HG02870 (cell line): ENCODE data around the gene P2RY2.
A peak's percentile ranks its signal among the peaks of the same experiment; 100 is the strongest.
"Not testable (repeated sequence)": the region's sequence is repeated elsewhere in the genome, so short reads cannot be mapped to it uniquely, and the experiment has no call there.

Experiments
- ATAC-seq: cut with Tn5 transposase; IDR thresholded peaks from one replicate; pipeline ENCODE4 v1.9.1; 2021; ENCODE audit warnings: mild to moderate bottlenecking, moderate library complexity; ENCODE audit not compliant: unreplicated experiment

P2RY2 gene

DNA sequence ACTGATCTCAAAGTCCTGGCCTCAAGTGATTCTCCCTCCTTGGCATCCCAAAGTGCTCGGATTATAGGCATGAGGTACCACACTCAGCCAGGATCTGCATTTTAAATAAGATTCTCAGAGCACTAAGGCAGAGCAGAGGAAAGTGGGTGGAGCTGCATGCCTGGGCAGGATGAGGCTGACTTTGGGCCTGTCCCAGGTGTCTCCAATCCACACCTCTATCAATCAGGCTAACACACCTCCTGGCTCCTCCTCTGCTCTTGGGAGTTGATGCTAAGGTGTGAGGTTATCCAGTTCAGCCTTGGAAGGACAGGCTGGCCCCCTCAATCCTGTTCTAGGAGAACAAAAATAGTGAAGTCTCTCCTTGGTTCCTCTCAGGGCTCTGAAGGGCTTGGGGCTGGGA is 30.2 kb upstream of the P2RY2 start:
- no peak for ATAC-seq

GRCh38 chr11:73188301-73188700 is 29.8 kb upstream of the P2RY2 start:
- ATAC-seq, result no peak

GRCh38 chr11:73189315-73189714 is 28.8 kb upstream of the P2RY2 start:
- ATAC-seq, result no peak

DNA sequence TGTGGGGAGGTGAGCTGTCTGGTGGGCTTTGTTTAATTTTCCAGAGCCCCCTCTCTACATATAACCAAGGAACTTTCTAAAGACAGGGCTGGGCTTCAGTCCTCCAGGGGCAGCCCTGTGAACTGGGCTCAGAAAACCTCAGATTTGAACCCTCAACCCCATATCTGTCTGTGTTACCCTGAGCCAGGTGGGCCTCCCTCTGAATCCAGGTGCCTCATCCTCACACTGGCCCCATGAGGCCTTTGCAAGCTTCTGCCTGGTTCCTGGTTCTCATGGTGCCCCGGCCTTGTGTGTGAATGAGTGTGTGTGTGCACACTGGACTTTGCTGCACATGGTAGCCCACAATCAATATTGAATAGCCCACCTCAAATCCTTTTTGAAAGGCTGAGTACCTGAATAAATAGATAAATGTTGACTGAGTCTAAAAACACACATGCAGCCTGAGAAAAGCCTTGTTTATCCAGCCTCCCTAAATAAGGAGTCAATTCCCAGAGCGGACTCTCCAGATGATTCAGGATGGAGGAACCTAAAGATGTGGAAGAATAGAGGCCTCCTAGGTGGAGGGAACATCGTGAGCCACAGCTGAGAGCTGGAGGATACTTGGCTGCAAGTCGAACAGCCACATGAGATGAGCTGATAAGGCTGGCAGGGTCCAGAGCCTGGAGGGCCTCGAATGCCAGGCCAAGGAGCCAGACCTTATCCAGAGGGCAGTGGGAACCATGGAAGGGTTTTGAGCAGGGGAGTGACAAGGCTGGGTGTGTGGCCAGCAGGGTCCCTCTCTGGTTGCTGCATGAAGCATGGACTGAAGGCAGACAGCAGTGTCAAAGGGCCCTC is 28.1 kb upstream of the P2RY2 start:
- ATAC-seq, result no peak

GRCh38 chr11:73190557-73190885 is 27.6 kb upstream of the P2RY2 start:
- ATAC-seq, result no peak

DNA sequence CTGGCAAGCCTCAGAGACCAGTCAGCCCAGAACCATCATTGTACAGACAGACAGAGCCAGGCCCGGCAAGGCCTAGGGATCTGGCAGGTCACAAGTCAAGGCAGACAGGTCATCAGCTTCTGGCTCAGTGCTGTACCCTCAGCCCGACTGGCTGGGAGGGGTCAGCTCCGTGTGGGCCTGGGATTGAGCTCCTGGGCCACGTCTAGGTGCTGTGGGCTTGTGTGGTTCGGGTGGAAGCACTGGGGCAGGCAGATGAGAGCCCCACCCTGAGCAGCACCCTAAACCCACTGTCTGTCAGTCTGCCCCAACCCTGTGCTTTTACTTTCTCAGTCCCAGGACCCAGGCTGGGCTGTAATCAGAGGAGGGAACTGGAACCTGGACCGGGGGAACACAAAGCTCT is 26.9 kb upstream of the P2RY2 start:
- no peak for ATAC-seq

DNA sequence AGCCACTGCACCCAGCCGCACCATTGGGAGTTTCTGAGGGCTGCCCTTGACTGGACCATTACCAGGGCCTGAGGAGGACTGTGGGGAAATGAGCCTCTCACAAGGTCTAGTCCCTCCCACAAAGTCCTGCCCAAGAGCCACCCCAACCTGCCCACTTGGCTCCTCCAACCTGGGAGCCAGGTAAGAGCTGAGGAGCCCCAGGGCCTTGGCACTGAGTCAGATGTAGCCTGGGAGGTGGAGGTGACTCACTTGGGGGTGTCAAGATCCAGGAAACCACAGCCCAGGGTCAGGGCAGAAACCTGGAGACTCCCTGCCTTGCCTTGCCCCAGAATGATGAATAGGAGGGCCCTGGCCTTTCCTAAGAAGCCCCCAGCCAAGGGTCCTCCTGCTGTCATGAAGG is 25.8 kb upstream of the P2RY2 start:
- ATAC-seq, result no peak

- peak; percentile 54 for ATAC-seq
These were observed 24.6 kb upstream of the P2RY2 start for GRCh38 chr11:73193251-73194033.

- ATAC-seq, result no peak
These were observed 24.0 kb upstream of the P2RY2 start for GRCh38 chr11:73194034-73194507.

- ATAC-seq, result no peak
These were observed 23.5 kb upstream of the P2RY2 start for GRCh38 chr11:73194593-73194992.

DNA sequence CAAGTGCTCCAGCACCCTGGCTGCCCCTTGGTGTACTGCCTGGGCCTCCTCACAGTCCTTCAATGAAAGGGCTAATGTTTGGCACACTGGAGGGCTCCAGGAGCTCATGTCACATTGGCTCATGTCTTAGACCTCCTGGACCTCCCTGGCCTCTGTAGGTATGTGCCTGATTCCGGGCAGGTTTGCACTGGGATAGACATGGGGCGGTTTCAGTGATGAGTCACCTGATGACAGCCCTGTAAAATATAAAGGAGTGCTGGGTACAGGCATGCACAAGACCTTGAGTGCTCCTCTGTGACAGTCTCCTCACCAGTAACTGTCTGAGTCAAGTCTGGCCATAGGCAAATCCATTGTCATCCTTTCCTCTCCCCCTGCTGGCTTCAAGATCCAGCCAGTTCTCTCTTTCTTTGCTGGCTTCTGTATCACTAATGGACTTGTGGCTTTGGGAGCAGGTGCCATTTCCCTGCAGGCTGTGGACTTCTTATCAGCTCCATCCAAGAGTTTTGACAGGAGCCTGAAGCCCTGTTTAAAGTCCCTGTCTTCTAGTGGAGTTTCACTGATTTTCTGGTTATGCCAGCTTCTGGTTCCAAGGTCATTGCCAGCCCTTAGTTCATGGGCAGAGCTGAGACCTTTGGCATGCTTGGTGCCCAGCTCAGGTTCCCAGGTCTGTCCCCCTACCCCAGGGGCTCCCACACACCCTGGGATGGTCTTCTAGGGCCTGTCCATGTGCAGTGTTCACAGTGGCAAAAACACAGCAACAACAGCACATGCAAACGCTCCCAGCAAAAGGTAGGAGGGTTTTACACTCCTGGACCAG is 22.7 kb upstream of the P2RY2 start:
- ATAC-seq, result no peak

- ATAC-seq, result no peak
These were observed 21.5 kb upstream of the P2RY2 start for GRCh38 chr11:73196576-73196975.

- ATAC-seq, result no peak
These were observed 20.7 kb upstream of the P2RY2 start for GRCh38 chr11:73197348-73197747.

DNA sequence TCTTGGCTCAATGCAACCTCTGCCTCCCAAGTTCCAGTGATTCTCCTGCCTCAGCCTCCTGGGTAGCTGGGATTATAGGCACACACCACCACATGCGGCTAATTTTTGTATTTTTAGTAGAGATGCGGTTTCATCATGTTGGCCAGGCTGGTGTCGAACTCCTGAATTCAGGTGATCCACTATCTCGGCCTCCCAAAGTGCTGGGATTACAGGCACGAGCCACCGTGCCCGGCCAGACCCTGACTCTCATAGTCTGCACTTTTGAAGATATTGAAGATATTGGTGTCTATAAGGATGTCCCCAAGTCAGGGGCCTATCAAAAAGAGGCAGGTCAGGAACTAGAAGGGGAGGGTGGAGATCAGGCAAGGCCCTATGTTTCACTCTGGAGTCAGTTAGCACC is 20.3 kb upstream of the P2RY2 start:
- ATAC-seq, result not testable (repeated sequence)

DNA sequence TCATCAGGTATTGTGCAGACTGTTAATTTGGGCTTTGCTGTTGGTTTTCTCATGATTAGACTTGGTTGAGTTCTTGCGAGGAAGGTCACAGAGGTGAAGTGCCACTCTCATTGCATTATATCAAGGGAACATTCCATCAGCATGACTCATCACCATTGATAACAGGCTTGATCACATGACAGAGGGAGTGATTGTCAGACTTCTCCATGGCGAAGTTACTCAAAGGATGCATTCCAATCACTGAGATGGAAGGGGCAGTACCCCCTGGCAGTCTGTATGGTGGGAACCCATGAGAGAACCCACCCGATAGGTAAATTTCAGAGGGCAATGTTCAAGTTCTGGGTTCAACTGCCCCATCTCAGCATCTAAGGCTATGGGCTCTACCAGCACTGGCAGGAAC is 19.4 kb upstream of the P2RY2 start:
- no peak for ATAC-seq

DNA sequence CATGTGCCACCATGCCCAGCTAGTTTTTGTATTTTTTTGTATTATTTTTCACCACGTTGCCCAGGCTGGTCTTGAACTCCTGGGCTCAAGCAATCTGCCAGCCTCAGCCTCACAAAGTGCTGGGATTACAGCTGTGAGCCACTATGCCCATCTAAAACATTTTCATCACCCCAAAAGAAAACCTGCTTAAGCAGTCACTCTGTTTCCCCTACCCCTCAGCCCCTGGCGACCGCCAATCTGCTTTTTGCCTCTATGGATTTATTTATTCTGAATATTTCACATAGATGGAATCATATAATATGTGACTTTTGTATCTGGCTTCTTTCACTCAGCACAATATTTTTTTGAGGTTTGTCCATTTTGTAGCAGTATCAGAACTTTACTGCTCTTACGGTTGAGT is 18.6 kb upstream of the P2RY2 start:
- ATAC-seq, result no peak

- no peak for ATAC-seq
These were observed 17.8 kb upstream of the P2RY2 start for GRCh38 chr11:73200256-73200655.

DNA sequence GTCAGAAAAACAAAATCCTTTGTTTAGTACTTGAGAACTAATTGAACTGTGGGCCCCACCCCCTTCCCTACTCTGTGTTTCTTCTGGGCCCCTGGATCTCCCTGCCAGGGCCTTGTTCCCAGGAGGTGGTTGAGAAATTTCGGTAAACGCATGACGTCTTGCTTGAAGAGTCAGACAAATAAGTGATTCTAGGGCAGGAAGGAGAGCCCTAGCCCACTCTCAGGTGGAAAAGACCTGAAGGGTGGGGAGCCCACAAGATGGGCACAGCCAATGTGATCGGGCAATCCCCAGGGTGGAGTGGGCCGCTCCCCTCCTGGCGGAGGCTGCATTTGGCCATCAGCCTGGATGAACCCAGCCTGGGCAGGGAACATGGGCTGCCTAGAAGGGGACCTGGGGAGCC is 16.8 kb upstream of the P2RY2 start:
- no peak for ATAC-seq

- no peak for ATAC-seq
These were observed 15.9 kb upstream of the P2RY2 start for GRCh38 chr11:73201888-73202780.

DNA sequence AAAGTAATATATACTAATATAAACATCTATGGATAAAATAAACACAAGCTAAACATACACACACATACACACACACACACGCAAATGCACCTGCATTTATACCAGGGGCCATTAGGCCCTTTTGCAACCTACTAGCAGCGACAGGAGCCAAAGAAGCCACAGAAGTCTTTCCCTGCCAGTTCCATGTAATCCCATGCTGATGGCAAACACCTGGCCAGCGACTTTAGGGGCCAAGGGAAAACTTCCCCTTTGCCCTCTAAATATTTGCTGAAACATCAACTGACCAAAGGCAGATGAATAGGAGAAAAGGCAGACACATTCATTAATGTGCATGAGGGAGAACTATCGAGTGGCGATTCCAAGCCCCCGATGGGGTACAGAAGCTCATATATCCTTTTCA is 14.8 kb upstream of the P2RY2 start:
- no peak for ATAC-seq
